Astrocyte of the spinal cord (primary cell): ENCODE results near the gene MIGA1.

Experiments used
- DNase-seq: peaks from one replicate; pipeline ENCODE4 v3.0.0; 2011; ENCODE audit warnings: low read depth, low spot score
- H3K4me3 ChIP-seq: 2 replicates; pipeline ENCODE4 v1.5.1; 2011; ENCODE audit warnings: low read depth, mild to moderate bottlenecking, low read length, moderate library complexity
- CTCF ChIP-seq: IDR thresholded peaks from 2 replicates; pipeline ENCODE4 v1.5.1; 2012; ENCODE audit warnings: low read depth, mild to moderate bottlenecking, low read length, inconsistent platforms
- in situ Hi-C: cut with HindIII; loops from 2 replicates; pipeline ENCODE4 v1.10.0; 2017; ENCODE audit warnings: low sequenced_read_pairs

Gene MIGA1

DNA sequence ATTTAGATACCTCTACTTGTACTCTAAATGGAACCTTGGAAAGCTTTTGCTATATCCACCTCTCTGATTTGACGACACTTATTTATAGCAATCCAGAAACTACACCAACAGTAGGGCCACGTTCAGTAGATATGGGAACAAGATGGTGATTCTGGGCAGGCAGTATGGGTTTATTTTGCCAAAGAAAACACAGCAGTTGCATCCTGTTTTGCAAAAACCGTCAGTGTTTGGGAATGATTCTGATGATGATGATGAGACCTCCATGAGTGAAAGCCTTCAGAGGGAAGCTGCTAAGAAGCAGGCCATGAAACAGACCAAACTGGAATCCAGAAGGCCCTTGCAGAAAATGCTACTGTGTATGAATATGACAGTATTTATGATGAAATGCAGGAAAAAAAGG, 67.5 kb downstream of the MIGA1 start:
- TF ChIP-seq CTCF: no peak
- no peak overlapping the region for H3K4me3 ChIP-seq
- in situ Hi-C loops: no loop called here
- no peak for DNase-seq

- TF ChIP-seq CTCF: no peak
- H3K4me3 ChIP-seq: no peak overlapping the region
- DNase-seq: no peak
- in situ Hi-C loops: no loop called here
Observed at GRCh38 chr1:77847621-77848080, 68.2 kb downstream of the MIGA1 start.

DNA sequence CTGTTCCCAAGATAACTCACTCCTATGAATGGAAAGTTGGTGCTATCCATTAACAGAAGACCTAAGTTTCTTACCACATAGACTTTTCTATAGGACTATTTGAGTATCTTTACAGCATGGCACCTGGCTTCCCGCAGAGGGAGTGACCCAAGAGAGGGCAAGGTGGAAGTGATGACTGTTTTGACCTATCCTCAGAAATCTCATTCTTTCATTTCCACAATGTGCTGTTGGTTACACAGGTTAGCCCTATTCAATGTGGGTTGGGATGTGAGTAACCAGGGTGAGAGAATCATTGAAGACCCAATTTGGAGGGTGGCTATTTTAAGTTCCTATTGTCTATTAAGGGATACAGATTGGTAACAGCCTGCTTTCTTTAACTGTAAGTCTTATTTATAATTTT, 70.6 kb downstream of the MIGA1 start:
- in situ Hi-C loops: no loop called here
- no peak for TF ChIP-seq CTCF
- DNase-seq: no peak
- H3K4me3 ChIP-seq: no peak overlapping the region

- no peak overlapping the region for H3K4me3 ChIP-seq
- in situ Hi-C loops: no loop called here
- DNase-seq: peak; percentile 39
- no peak for TF ChIP-seq CTCF
Observed at GRCh38 chr1:77857552-77857951, 78.1 kb downstream of the MIGA1 start.

DNA sequence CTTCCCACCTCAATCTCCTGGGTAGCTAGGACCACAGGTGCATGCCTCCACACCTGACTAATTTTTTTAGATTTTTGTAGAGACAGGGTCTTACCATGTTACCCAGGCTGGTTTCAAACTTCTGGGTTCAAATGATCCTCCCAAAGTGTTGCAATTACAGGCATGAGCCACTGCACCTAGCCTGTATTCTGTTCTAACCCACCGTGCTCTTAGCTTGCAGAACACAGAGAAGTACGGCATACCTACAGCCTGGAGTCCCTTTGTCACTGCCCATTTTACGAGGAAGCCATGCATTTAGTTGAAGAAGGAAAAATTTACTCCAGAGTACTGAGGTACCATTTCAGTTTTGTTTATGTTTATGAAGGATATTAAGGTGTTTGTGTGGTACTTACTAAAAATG, 79.3 kb downstream of the MIGA1 start:
- no peak for DNase-seq
- in situ Hi-C loops: no loop called here
- TF ChIP-seq CTCF: no peak
- H3K4me3 ChIP-seq: no peak overlapping the region

DNA sequence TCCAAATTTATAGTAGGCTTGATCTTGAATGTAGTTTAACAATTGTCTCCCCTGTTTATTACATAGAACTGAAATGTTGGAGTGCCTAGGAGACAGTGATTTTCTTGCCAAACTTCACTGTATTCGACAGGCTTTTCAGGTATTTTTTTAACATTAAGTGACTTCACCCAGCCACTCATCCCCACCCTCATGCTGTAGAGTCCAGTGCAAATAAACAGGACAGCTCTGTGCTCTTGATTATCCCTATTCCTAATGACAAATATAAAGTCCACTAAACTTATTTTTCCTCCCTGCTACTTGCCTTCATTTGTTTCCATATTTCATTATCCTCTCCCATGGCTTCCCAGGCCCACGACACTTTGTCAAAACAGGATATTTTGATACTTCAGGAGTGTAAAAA, 79.8 kb downstream of the MIGA1 start:
- DNase-seq: no peak

More for the DNA sequence above, 79.8 kb downstream of the MIGA1 start:
- no peak overlapping the region for H3K4me3 ChIP-seq
- no peak for TF ChIP-seq CTCF
- in situ Hi-C loops: no loop called here
